Measurements from ENCODE around the gene RHNO1.

The RHNO1 gene

DNA sequence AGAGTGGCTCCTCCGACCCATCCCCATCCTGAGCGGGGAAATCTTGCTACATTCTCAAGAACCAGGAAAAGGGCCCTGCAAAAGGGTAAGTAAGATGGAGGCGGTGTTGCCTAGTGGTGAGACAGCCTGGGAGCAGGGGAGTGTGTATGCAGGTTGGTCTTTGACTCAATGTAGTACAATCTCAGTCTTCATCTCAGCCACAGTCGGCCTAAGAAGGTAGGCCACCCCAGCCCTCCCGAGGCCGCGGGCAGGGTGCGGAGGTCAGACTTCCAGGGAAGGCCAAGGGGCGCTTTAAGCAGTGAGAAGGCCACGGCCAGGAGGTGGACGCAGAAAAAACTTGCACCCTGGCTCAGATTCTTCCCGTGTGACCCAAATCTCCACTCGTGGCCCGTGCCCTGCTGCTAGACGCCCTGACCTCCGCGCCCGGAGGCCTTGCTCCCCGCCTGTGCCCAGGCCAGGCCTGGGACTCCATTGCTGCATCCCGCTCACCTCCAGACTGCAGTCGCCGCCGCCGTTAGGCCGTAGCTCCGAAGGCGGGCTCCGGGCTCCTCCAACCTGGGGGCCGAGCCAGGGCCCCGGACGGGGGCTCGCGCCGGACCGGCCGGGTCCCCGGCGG lies 484 bp upstream of the RHNO1 start:
- TF ChIP-seq CTCF (IDR thresholded peaks at IDR 0.05; ENCODE audit: low read depth, low read length, missing control alignments), result no peak
- DNase-seq (ENCODE audit: extremely low read depth, low read depth), result no peak

GRCh38 chr12:2877953-2878732 lies 1.1 kb downstream of the RHNO1 start:
- no peak for TF ChIP-seq CTCF (IDR thresholded peaks at IDR 0.05; ENCODE audit: low read depth, low read length, missing control alignments)
- no peak for DNase-seq (ENCODE audit: extremely low read depth, low read depth)
- H3K4me3 ChIP-seq (replicated peaks; ENCODE audit: low read depth, low read length), result peak overlapping the region; percentile 85

More for the DNA sequence above, 484 bp upstream of the RHNO1 start:
- peak overlapping the region; percentile 85 for H3K4me3 ChIP-seq (replicated peaks; ENCODE audit: low read depth, low read length)

DNA sequence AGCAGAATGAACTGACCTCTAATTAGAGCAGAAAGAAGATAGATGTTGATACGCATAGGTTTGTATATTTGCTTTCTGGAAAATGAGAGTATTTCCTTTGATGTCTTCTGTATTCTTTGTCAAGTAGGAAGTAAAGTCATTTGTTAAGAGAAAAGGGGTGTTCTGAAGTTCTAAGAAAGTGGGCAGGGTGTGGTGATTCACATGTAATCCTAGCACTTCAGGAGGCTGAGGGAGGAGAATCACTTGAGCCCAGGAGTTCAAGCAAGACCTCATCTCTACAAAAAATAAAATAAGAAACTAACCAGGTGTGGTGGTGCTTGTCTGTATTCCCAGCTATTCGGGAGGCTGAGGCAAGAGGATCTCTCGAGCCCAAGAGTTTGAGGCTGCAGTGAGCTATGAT lies 2.8 kb downstream of the RHNO1 start:
- no peak overlapping the region for H3K4me3 ChIP-seq (replicated peaks; ENCODE audit: low read depth, low read length)
- no peak for DNase-seq (ENCODE audit: extremely low read depth, low read depth)
- TF ChIP-seq CTCF (IDR thresholded peaks at IDR 0.05; ENCODE audit: low read depth, low read length, missing control alignments), result no peak

DNA sequence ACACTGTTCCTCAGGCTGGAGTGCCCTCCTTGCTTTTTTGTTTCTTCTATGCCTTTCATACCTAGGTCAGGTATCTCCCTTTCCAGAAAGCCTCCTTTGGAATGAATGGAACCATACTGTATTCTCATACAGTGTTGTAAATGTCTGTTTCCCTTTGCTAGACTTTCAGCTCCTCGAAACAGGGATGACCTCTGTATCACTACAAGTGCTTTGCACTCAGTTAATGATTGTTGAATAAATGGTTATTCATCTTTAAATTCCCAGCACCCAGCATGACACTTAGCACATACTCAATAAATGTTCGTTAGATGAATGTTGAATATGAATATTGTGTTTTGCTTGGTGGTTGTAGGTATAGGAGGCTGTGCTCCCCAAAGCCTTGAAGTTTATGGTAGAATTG lies 7.8 kb downstream of the RHNO1 start:
- no peak for TF ChIP-seq CTCF (IDR thresholded peaks at IDR 0.05; ENCODE audit: low read depth, low read length, missing control alignments)
- DNase-seq (ENCODE audit: extremely low read depth, low read depth), result no peak
- H3K4me3 ChIP-seq (replicated peaks; ENCODE audit: low read depth, low read length), result no peak overlapping the region

GRCh38 chr12:2886768-2887450 lies 9.9 kb downstream of the RHNO1 start:
- no peak overlapping the region for H3K4me3 ChIP-seq (replicated peaks; ENCODE audit: low read depth, low read length)
- no peak for DNase-seq (ENCODE audit: extremely low read depth, low read depth)
- TF ChIP-seq CTCF (IDR thresholded peaks at IDR 0.05; ENCODE audit: low read depth, low read length, missing control alignments), result no peak

DNA sequence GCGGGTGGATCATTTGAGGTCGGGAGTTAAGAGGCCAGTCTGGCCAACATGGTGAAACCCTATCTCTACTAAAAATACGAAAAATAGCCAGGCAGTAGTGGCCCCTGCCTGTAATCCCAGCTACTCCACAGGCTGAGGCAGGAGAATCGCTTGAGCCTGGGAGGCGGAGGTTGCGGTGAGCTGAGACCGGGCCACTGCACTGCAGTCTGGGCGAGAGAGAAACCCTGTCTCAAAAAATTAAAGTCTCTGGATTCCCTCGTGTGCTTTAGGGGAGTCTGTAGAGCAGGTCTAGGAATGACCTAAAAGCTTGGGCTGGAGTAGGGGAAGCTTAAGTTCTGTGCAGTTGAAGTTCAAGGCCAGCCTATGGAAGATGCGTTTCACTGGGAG lies 13.0 kb downstream of the RHNO1 start:
- H3K4me3 ChIP-seq (replicated peaks; ENCODE audit: low read depth, low read length), result peak overlapping the region; percentile 85
- no peak for DNase-seq (ENCODE audit: extremely low read depth, low read depth)
- TF ChIP-seq CTCF (IDR thresholded peaks at IDR 0.05; ENCODE audit: low read depth, low read length, missing control alignments), result no peak
